G401.6 (cell line): ENCODE measurements around the gene SLC22A4.

Source experiments
- FAIRE-seq: peaks from 2 replicates; lab custom pipeline; 2012; peaks lifted over from hg19 to GRCh38; lab: Jason Lieb, UNC

SLC22A4 gene

DNA sequence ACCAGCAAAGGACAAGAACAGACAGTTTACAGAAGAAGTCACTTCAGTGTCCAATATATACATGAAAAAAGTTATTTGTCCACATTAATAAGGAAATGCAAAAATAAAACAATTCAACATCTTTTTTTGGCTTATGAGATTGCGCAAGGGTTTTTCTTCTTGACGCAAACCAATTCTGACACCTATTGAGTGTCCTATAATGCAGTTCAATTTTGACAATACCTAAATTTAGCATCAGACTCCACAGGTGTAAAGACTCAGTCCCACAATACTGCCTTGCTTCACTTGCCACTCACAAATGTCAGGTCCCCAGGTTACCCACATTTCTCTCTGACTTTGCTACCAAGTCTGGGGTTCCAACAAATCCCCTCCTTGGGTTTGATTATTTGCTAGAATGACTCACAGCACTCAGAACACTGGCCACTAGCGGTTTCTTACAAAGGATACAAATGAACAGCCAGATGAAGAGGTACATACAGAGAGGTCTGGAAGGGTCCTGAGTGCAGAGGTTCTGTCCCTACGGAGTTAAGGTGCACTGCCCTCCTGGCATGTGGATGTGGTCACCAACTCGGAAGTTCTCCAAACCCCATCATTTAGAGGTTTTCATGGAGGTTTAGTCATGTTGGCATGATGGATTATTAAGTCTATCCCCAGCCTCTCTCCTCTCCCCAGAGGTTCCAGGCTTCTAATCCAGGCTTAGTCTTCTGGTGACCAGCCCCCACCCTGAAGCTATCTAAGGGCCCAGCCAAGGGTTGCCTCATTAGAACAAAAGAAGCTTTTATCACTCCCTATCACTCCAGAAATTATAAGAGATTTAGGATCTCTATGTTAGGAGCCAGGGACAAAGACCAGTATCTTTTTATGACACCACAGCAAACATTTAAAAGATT lies 48.3 kb downstream of the SLC22A4 start:
- no peak for FAIRE-seq

- FAIRE-seq: no peak
These were observed 50.8 kb downstream of the SLC22A4 start for GRCh38 chr5:132344775-132345514.

- no peak for FAIRE-seq
These were observed 59.3 kb downstream of the SLC22A4 start for GRCh38 chr5:132353486-132353995.

- FAIRE-seq: no peak
These were observed 60.4 kb downstream of the SLC22A4 start for GRCh38 chr5:132354381-132355139.

DNA sequence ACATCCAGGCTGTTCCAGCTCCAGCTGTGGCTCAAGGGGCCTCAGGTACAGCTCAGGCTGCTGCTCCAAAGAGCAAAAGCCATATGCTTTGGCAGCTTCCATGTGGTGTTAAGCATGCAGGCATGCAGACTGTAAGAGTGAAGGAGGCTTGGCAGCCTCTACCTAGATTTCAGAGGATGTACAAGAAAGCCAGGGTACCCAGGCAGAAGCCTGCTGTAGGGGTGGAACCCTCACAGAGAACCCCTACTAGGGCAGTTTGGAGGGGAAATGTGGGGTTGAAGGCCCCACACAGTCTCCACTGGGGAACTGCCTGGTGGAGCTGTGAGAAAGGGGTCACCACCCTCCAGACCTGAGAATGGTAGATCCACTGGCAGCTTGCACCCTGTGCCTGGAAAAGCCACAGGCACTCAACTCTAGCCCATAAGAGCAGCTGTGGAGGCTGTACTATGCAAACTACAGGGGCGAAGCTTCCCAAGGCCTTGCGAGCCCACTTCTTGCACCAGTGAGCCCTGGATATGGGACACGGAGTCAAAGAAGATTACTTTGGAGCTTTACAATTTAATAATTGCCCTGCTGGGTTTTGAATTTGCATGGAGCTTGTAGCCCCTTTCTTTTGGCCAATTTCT lies 61.1 kb downstream of the SLC22A4 start:
- FAIRE-seq: no peak

GRCh38 chr5:132358775-132359174 lies 64.6 kb downstream of the SLC22A4 start:
- no peak for FAIRE-seq

- no peak for FAIRE-seq
These were observed 67.9 kb downstream of the SLC22A4 start for GRCh38 chr5:132362086-132362485.

DNA sequence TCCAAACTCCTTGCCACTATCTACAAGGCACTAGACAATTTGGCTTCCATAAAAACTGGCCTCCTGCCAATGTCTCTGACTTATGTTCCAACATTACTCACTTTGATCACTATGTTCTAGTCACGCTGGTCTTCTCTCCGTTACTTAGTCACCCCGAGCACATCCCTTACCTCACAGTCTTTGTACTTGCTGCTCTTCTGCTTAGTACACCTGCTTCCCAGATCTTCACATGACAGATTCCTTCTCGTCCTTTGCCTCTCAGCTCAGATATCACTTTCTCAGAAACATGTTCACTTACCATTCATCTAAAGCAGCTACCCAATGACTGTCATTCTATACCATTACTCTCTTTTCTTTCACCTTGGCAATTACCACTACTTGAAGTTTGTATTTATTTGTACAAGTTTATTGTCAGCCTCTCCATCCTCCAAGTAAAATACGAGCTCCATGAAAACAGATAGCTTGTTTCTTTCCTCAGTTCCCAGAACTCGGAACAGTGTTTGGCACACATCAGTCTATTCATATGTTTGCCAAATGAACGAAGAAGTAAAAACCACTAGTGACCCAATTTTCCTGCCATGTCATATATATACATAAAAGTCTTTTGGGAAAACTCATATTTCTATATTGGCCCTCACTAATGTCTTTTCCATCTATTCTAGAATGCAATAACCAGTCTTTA lies 69.4 kb downstream of the SLC22A4 start:
- no peak for FAIRE-seq

- no peak for FAIRE-seq
These were observed 70.1 kb downstream of the SLC22A4 start for GRCh38 chr5:132364319-132364718.

- no peak for FAIRE-seq
These were observed 71.0 kb downstream of the SLC22A4 start for GRCh38 chr5:132365213-132365612.

DNA sequence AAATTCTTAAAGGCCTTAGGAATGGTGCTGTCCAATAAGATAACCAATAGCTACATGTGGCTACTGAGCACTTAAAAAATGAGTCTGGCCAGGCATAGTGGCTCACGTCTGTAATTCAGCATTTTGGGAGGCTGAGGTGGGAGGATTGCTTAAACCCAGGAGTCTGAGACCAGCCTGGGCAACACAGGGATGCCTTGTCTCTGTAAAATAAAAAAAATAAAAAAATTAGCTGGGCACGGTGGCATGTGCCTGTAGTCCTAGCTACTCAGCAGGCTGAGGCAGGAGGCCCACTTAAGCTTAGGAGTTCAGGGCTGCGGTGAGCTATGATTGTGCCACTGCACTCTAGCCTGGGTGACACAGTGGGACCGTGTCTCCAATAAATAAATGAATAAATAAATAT lies 74.0 kb downstream of the SLC22A4 start:
- no peak for FAIRE-seq

GRCh38 chr5:132369007-132369473 lies 74.8 kb downstream of the SLC22A4 start:
- FAIRE-seq: no peak

DNA sequence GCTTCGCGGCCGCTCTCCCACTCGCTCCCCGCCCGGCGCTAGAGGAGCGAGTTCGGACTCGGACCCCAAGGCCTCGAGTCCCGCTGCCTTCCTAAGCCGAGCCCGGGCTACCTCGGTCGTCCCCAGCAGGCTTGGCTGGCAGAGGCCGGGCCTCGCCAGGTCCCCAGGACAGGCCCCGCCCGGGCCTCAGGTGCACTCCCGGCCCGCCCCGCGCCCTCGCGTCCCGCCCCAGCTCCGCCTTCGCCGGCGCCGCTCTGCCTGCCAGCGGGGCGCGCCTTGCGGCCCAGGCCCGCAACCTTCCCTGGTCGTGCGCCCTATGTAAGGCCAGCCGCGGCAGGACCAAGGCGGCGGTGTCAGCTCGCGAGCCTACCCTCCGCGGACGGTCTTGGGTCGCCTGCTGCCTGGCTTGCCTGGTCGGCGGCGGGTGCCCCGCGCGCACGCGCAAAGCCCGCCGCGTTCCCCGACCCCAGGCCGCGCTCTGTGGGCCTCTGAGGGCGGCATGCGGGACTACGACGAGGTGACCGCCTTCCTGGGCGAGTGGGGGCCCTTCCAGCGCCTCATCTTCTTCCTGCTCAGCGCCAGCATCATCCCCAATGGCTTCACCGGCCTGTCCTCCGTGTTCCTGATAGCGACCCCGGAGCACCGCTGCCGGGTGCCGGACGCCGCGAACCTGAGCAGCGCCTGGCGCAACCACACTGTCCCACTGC lies 75.4 kb downstream of the SLC22A4 start, which contains the start of gene SLC22A5:
TSS of gene SLC22A5 (plus strand) at position 237 of the 707 bp plus-strand sequence. CDS start at position 500, 263 bp downstream.
- no peak for FAIRE-seq

GRCh38 chr5:132370181-132370970 lies 76.2 kb downstream of the SLC22A4 start:
- FAIRE-seq: no peak

DNA sequence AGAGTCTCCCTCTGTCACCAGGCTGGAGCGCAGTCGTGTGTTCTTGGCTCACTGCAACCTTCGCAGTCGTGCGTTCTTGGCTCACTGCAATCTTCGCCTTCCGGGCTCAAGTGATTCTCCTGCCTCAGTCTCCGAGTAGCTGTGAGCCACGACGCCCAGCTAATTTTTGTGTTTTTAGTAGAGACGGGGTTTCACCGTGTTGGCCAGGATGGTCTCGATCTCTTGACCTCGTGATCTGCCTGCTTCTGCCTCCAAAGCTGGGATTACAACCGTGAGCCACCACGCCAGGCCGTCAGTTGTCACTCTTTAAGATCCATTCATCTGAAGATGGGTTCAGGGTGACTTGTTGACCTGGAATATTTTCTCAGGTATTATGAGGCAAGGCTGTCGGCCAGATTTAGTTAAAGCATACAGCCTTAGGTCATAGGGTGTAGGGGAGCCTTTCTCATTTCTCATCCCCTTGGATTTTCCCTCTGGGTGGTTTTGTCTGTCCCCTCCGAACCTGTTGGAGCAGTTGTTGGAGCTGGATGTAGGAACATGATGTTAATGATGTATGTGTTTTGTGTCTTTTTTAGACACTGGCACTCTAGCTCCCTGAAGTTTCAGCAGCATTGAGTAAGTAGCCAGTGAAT lies 76.9 kb downstream of the SLC22A4 start:
- FAIRE-seq: no peak

- no peak for FAIRE-seq
These were observed 77.4 kb downstream of the SLC22A4 start for GRCh38 chr5:132371603-132371994.

GRCh38 chr5:132372127-132372526 lies 77.9 kb downstream of the SLC22A4 start:
- no peak for FAIRE-seq

- no peak for FAIRE-seq
These were observed 78.3 kb downstream of the SLC22A4 start for GRCh38 chr5:132372542-132372941.

- no peak for FAIRE-seq
These were observed 81.8 kb downstream of the SLC22A4 start for GRCh38 chr5:132375957-132376356.
